Activated CD8-positive, alpha-beta T cell treated with anti-CD3 and anti-CD28 coated beads for 36 hours (primary cell): ENCODE data around the gene FUT8. TPM values are rescaled to one million over a fixed set of nuclear protein-coding genes. Genes with fewer than 3 reads are reported as not detected.
"Not testable (repeated sequence)": the region's sequence is repeated elsewhere in the genome, so short reads cannot be mapped to it uniquely, and the experiment has no call there.

Experiments
- ATAC-seq: fragments of 200-7000 bp; cut with Tn5 transposase; one replicate; pipeline ENCODE4 v1.10.0; 2021; ENCODE audit warnings: mild to moderate bottlenecking, moderate library complexity
- CTCF ChIA-PET: fragments of 350-600 bp; sonication (Branson Sonifier 250); formaldehyde crosslinking; loops from one replicate; lab custom pipeline; 2021; ENCODE audit warnings: antibody characterized with exemption; lab: Charles Lee
- POLR2A ChIA-PET: fragments of 350-600 bp; sonication (Branson Sonifier 250); formaldehyde crosslinking; loops from one replicate; lab custom pipeline; 2021; ENCODE audit warnings: antibody characterized with exemption; lab: Charles Lee
- DNase-seq: peaks from one replicate; pipeline ENCODE4 v3.0.0-alpha.2; 2020
- H3K27ac Mint-ChIP-seq: one replicate; pipeline ENCODE4 v1.8.0; 2021; ENCODE audit warnings: mild to moderate bottlenecking, mixed read lengths
- H3K27me3 Mint-ChIP-seq: one replicate; pipeline ENCODE4 v1.8.0; 2021; ENCODE audit warnings: mixed read lengths
- H3K36me3 Mint-ChIP-seq: one replicate; pipeline ENCODE4 v1.8.0; 2021; ENCODE audit warnings: low read depth, mixed read lengths
- H3K4me1 Mint-ChIP-seq: one replicate; pipeline ENCODE4 v1.8.0; 2021; ENCODE audit warnings: low read depth, mixed read lengths
- H3K4me3 Mint-ChIP-seq: one replicate; pipeline ENCODE4 v1.8.0; 2021; ENCODE audit warnings: mild to moderate bottlenecking, moderate library complexity, mixed read lengths
- H3K9me3 Mint-ChIP-seq: one replicate; pipeline ENCODE4 v1.8.0; 2021; ENCODE audit warnings: mixed read lengths
- intact Hi-C: fragments of 100-400 bp; cut with micrococcal nuclease; formaldehyde crosslinking; loops from one replicate; pipeline ENCODE4 v1.10.0; 2022
- total RNA-seq, 2 experiments: library from RNA; stranded (reverse); gene quantifications; one replicate each; pipeline ENCODE4 v1.2.3, GENCODE V29; 2021
- TF ChIP-seq, protein P1 (sequence below): fragments of 200-600 bp; IDR thresholded peaks from one replicate; pipeline ENCODE4 v1.8.0; 2022; ENCODE audit warnings: antibody characterized with exemption, mild to moderate bottlenecking

Gene FUT8
- total RNA-seq, 2 experiments from 2014 or later: 55.7 to 61.0 TPM

DNA sequence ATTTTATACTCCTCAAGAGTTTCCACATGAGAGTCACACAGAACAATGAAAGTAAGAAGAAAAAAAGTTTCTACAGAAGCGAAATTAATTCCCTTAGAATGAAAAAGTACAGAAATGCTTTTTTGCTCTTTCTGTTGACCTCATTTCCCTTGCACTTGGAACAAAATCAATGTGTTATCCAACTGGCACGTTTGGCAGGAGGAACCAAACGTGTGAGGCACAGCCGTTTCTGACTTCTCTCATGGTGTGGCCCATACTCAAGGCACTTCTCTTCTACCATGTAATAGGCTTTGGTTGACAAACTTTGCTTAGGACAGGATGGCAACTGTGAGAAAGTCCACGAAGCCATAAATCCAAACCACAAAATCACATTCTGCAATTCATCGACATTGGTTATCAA, 297.0 kb downstream of the FUT8 start:
- ATAC-seq (no peak), DNase-seq (no peak)
- peaks cover 25% of the 10 kb centered on the region for H3K4me1 Mint-ChIP-seq
- ChIA-PET CTCF (interaction anchor here (1.0 kb wide), 1 partner anchor 8 kb away, joined by 3 read pairs; no protein-coding TSS in a partner anchor), POLR2A (no interaction called here)
- H3K9me3 Mint-ChIP-seq: peaks cover 29% of the 10 kb centered on the region
- H3K4me3 Mint-ChIP-seq: no peak overlapping the region
- H3K27ac Mint-ChIP-seq: no peak overlapping the region
- H3K27me3 Mint-ChIP-seq: no peaks in the 10 kb centered on the region
- peaks cover 34% of the 10 kb centered on the region for H3K36me3 Mint-ChIP-seq
- intact Hi-C loops: no loop called here
- TF ChIP-seq, protein P1, sequence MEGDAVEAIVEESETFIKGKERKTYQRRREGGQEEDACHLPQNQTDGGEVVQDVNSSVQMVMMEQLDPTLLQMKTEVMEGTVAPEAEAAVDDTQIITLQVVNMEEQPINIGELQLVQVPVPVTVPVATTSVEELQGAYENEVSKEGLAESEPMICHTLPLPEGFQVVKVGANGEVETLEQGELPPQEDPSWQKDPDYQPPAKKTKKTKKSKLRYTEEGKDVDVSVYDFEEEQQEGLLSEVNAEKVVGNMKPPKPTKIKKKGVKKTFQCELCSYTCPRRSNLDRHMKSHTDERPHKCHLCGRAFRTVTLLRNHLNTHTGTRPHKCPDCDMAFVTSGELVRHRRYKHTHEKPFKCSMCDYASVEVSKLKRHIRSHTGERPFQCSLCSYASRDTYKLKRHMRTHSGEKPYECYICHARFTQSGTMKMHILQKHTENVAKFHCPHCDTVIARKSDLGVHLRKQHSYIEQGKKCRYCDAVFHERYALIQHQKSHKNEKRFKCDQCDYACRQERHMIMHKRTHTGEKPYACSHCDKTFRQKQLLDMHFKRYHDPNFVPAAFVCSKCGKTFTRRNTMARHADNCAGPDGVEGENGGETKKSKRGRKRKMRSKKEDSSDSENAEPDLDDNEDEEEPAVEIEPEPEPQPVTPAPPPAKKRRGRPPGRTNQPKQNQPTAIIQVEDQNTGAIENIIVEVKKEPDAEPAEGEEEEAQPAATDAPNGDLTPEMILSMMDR: no peak

DNA sequence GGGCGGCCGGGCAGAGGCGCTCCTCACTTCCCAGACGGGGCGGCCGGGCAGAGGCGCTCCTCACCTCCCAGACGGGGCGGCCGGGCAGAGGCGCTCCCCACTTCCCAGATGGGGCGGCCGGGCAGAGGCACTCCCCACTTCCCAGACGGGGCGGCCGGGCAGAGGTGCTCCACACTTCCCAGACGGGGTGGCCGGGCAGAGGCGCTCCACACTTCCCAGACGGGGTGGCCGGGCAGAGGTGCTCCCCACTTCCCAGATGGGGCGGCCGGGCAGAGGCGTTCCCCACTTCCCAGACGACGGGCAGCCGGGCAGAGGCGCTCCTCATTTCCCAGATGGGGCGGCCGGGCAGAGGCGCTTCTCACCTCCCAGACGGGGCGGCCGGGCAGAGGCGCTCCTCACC, 304.3 kb downstream of the FUT8 start:
- H3K27me3 Mint-ChIP-seq, CTCF ChIA-PET, intact Hi-C loops, DNase-seq, ATAC-seq, POLR2A ChIA-PET, H3K27ac Mint-ChIP-seq, H3K4me3 Mint-ChIP-seq: not testable (repeated sequence)
- peaks cover 14% of the 10 kb centered on the region for H3K4me1 Mint-ChIP-seq
- peaks cover 53% of the 10 kb centered on the region for H3K36me3 Mint-ChIP-seq
- peaks cover 35% of the 10 kb centered on the region for H3K9me3 Mint-ChIP-seq

DNA sequence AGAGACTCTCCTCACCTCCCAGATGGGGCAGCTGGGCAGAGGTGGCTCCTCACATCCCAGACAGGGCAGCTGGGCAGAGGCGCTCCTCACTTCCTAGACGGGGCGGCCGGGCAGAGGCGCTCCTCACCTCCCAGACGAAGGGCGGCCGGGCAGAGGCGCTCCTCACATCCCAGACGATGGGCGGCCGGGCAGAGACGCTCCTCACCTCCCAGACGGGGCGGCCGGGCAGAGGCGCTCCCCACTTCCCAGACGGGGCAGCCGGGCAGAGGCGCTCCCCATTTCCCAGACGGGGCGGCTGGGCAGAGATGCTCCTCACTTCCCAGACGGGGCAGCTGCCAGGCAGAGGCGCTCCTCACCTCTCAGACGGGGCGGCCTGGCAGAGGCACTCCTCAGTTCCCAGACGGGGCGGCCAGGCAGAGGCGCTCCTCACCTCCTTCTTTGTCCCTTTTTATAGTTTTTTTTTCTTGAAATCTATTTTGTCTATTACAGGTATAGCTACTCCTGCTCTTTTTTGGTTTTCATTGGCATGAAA, 304.9 kb downstream of the FUT8 start:
- H3K27me3 Mint-ChIP-seq, intact Hi-C loops, H3K27ac Mint-ChIP-seq, H3K4me3 Mint-ChIP-seq, ATAC-seq, DNase-seq, POLR2A ChIA-PET, CTCF ChIA-PET: not testable (repeated sequence)
- Mint-ChIP-seq H3K4me1 (peaks cover 17% of the 10 kb centered on the region), H3K9me3 (peaks cover 35% of the 10 kb centered on the region), H3K36me3 (peaks cover 57% of the 10 kb centered on the region)

DNA sequence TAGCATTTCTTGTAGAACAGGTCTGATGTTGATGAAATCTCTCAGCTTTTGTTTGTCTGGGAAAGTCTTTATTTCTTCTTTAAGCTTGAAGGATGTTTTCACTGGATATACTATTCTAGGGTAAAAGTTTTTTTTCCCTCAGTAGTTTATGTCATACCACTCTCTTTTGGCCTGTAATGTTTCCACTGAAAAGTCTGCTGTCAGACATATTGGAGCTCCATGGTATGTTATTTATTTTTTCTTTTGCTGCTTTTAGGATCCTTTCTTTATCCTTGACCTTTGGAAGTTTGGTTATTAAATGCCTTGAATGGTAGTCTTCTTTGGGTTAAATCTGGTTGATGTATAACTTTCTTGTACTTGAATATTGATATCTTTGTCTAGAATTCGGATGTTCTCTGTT, 306.1 kb downstream of the FUT8 start:
- DNase-seq (no peak), ATAC-seq (no peak)
- CTCF ChIA-PET: no interaction called here
- peaks cover 55% of the 10 kb centered on the region for H3K36me3 Mint-ChIP-seq
- POLR2A ChIA-PET: no interaction called here
- H3K4me3 Mint-ChIP-seq: no peak overlapping the region
- TF ChIP-seq, protein P1: no peak
- intact Hi-C loops: no loop called here
- H3K4me1 Mint-ChIP-seq: peaks cover 28% of the 10 kb centered on the region
- peaks cover 30% of the 10 kb centered on the region for H3K9me3 Mint-ChIP-seq
- H3K27me3 Mint-ChIP-seq: no peaks in the 10 kb centered on the region
- no peak overlapping the region for H3K27ac Mint-ChIP-seq

DNA sequence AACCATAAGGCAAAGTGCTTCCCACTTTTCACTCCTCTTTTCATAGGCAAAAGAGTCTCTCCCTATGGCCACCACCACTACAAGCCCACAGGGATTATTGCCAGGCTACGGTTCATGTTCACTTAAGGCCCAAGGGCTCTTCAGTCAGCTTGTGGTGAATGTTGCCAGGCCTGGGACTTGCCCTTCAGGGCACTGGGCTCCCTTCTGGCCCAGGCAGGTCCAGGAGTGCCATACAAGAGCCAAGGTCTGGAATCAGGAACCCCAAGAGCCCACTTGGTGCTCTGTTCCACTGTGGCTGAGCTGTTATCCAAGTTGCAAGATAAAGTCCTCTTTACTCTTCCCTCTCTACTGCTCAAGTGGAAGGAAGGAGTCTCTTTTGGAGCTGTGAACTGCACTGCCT, 307.6 kb downstream of the FUT8 start:
- Mint-ChIP-seq H3K9me3 (peaks cover 20% of the 10 kb centered on the region), H3K27ac (no peak overlapping the region), H3K36me3 (peaks cover 55% of the 10 kb centered on the region), H3K4me1 (peaks cover 26% of the 10 kb centered on the region), H3K4me3 (no peak overlapping the region), H3K27me3 (no peaks in the 10 kb centered on the region)
- intact Hi-C loops: no loop called here
- TF ChIP-seq, protein P1: no peak
- ATAC-seq (no peak), DNase-seq (no peak)
- ChIA-PET POLR2A (no interaction called here), CTCF (no interaction called here)

DNA sequence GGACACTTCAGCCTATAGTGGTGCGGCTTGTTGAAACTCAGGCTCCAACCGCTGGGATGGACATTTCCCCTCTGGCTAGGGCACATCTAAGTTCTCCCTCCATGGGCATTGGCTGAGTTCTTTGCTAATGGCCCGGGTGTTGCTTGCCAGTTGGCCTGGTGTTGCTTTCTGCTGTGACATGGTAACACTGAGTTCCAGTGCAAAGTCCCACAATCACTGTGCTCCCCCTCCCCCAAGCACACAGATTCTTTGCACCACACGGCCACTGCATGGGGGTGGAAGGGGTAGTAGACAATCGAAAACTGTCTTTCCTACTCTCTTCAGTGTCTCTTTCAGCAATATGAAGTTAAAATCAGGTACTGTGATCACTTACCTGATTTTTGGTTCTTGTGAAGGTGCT, 308.2 kb downstream of the FUT8 start:
- Mint-ChIP-seq H3K27me3 (no peaks in the 10 kb centered on the region), H3K36me3 (peaks cover 54% of the 10 kb centered on the region), H3K4me3 (no peak overlapping the region), H3K9me3 (peaks cover 15% of the 10 kb centered on the region), H3K4me1 (peaks cover 25% of the 10 kb centered on the region), H3K27ac (no peak overlapping the region)
- DNase-seq (no peak), ATAC-seq (no peak)
- TF ChIP-seq, protein P1: no peak
- ChIA-PET CTCF (no interaction called here), POLR2A (no interaction called here)
- intact Hi-C loops: no loop called here
